Measurements from ENCODE around the gene GPATCH2. TPM values are rescaled to one million over a fixed set of nuclear protein-coding genes. Genes with fewer than 3 reads are reported as not detected.

The GPATCH2 gene
- total and polyA plus RNA-seq, 2 donors = 6.5 to 16.9 TPM

GRCh38 chr1:217456261-217456660 lies 174.6 kb downstream of the GPATCH2 start:
- no peaks in the 10 kb centered on the region for H3K4me1 ChIP-seq (ENCODE audit: control insufficient read depth in 2 of 2, insufficient read depth in 2 of 2, low read length in 2 of 2)
- H3K36me3 ChIP-seq (ENCODE audit: control insufficient read depth in 2 of 2, insufficient read depth in 2 of 2, low read length in 1 of 2) = no peaks in the 10 kb centered on the region
- no peaks in the 10 kb centered on the region for H3K9me3 ChIP-seq (ENCODE audit: control insufficient read depth in 2 of 2, insufficient read depth in 1 of 2, low read length in 1 of 2)
- H3K4me3 ChIP-seq (ENCODE audit: low read length in 2 of 2) = no peak overlapping the region
- H3K27ac ChIP-seq (ENCODE audit: low read depth in 1 of 2, low read length in 1 of 2) = no peak overlapping the region
- no peak for DNase-seq (ENCODE audit: low read depth in 6 of 9, low spot score in 9 of 9)
- H3K27me3 ChIP-seq (ENCODE audit: control insufficient read depth in 2 of 2, insufficient read depth in 1 of 2, low read length in 1 of 2) = no peaks in the 10 kb centered on the region
- WGBS = 98% methylated on average over 2 of the region's 2 CpGs

GRCh38 chr1:217453816-217454215 lies 177.1 kb downstream of the GPATCH2 start:
- DNase-seq (ENCODE audit: low read depth in 6 of 9, low spot score in 9 of 9) = no peak
- H3K4me1 ChIP-seq (ENCODE audit: control insufficient read depth in 2 of 2, insufficient read depth in 2 of 2, low read length in 2 of 2) = no peaks in the 10 kb centered on the region
- WGBS = 86% methylated on average over 4 of the region's 4 CpGs
- no peaks in the 10 kb centered on the region for H3K27me3 ChIP-seq (ENCODE audit: control insufficient read depth in 2 of 2, insufficient read depth in 1 of 2, low read length in 1 of 2)
- H3K9me3 ChIP-seq (ENCODE audit: control insufficient read depth in 2 of 2, insufficient read depth in 1 of 2, low read length in 1 of 2) = no peaks in the 10 kb centered on the region
- no peak overlapping the region for H3K27ac ChIP-seq (ENCODE audit: low read depth in 1 of 2, low read length in 1 of 2)
- no peak overlapping the region for H3K4me3 ChIP-seq (ENCODE audit: low read length in 2 of 2)
- H3K36me3 ChIP-seq (ENCODE audit: control insufficient read depth in 2 of 2, insufficient read depth in 2 of 2, low read length in 1 of 2) = no peaks in the 10 kb centered on the region

- DNase-seq (ENCODE audit: low read depth in 6 of 9, low spot score in 9 of 9) = no peak
- no peaks in the 10 kb centered on the region for H3K36me3 ChIP-seq (ENCODE audit: control insufficient read depth in 2 of 2, insufficient read depth in 2 of 2, low read length in 1 of 2)
- H3K4me3 ChIP-seq (ENCODE audit: low read length in 2 of 2) = no peak overlapping the region
- WGBS = 98% methylated on average over 6 of the region's 6 CpGs
- no peaks in the 10 kb centered on the region for H3K4me1 ChIP-seq (ENCODE audit: control insufficient read depth in 2 of 2, insufficient read depth in 2 of 2, low read length in 2 of 2)
- H3K9me3 ChIP-seq (ENCODE audit: control insufficient read depth in 2 of 2, insufficient read depth in 1 of 2, low read length in 1 of 2) = no peaks in the 10 kb centered on the region
- no peak overlapping the region for H3K27ac ChIP-seq (ENCODE audit: low read depth in 1 of 2, low read length in 1 of 2)
- H3K27me3 ChIP-seq (ENCODE audit: control insufficient read depth in 2 of 2, insufficient read depth in 1 of 2, low read length in 1 of 2) = no peaks in the 10 kb centered on the region
Measured at GRCh38 chr1:217449370-217449769, 181.5 kb downstream of the GPATCH2 start.

- no peaks in the 10 kb centered on the region for H3K4me1 ChIP-seq (ENCODE audit: control insufficient read depth in 2 of 2, insufficient read depth in 2 of 2, low read length in 2 of 2)
- H3K36me3 ChIP-seq (ENCODE audit: control insufficient read depth in 2 of 2, insufficient read depth in 2 of 2, low read length in 1 of 2) = no peaks in the 10 kb centered on the region
- no peaks in the 10 kb centered on the region for H3K27me3 ChIP-seq (ENCODE audit: control insufficient read depth in 2 of 2, insufficient read depth in 1 of 2, low read length in 1 of 2)
- no peaks in the 10 kb centered on the region for H3K9me3 ChIP-seq (ENCODE audit: control insufficient read depth in 2 of 2, insufficient read depth in 1 of 2, low read length in 1 of 2)
- no peak overlapping the region for H3K27ac ChIP-seq (ENCODE audit: low read depth in 1 of 2, low read length in 1 of 2)
- 96% methylated on average over 2 of the region's 2 CpGs for WGBS
- no peak for DNase-seq (ENCODE audit: low read depth in 6 of 9, low spot score in 9 of 9)
- no peak overlapping the region for H3K4me3 ChIP-seq (ENCODE audit: low read length in 2 of 2)
Measured at GRCh38 chr1:217443845-217444244, 187.0 kb downstream of the GPATCH2 start.

GRCh38 chr1:217437376-217437775 lies 193.5 kb downstream of the GPATCH2 start:
- Histone ChIP-seq H3K4me3 (ENCODE audit: low read length in 2 of 2) (no peak overlapping the region), H3K9me3 (ENCODE audit: control insufficient read depth in 2 of 2, insufficient read depth in 1 of 2, low read length in 1 of 2) (no peaks in the 10 kb centered on the region), H3K4me1 (ENCODE audit: control insufficient read depth in 2 of 2, insufficient read depth in 2 of 2, low read length in 2 of 2) (no peaks in the 10 kb centered on the region), H3K36me3 (ENCODE audit: control insufficient read depth in 2 of 2, insufficient read depth in 2 of 2, low read length in 1 of 2) (no peaks in the 10 kb centered on the region), H3K27me3 (ENCODE audit: control insufficient read depth in 2 of 2, insufficient read depth in 1 of 2, low read length in 1 of 2) (no peaks in the 10 kb centered on the region), H3K27ac (ENCODE audit: low read depth in 1 of 2, low read length in 1 of 2) (no peak overlapping the region)
- no peak for DNase-seq (ENCODE audit: low read depth in 6 of 9, low spot score in 9 of 9)
- 96% methylated on average over 3 of the region's 3 CpGs for WGBS

- no peaks in the 10 kb centered on the region for H3K9me3 ChIP-seq (ENCODE audit: control insufficient read depth in 2 of 2, insufficient read depth in 1 of 2, low read length in 1 of 2)
- H3K4me1 ChIP-seq (ENCODE audit: control insufficient read depth in 2 of 2, insufficient read depth in 2 of 2, low read length in 2 of 2) = no peaks in the 10 kb centered on the region
- H3K27me3 ChIP-seq (ENCODE audit: control insufficient read depth in 2 of 2, insufficient read depth in 1 of 2, low read length in 1 of 2) = no peaks in the 10 kb centered on the region
- H3K27ac ChIP-seq (ENCODE audit: low read depth in 1 of 2, low read length in 1 of 2) = no peak overlapping the region
- no peaks in the 10 kb centered on the region for H3K36me3 ChIP-seq (ENCODE audit: control insufficient read depth in 2 of 2, insufficient read depth in 2 of 2, low read length in 1 of 2)
- 96% methylated on average over 4 of the region's 4 CpGs for WGBS
- H3K4me3 ChIP-seq (ENCODE audit: low read length in 2 of 2) = no peak overlapping the region
- DNase-seq (ENCODE audit: low read depth in 6 of 9, low spot score in 9 of 9) = no peak
Measured at GRCh38 chr1:217435204-217435603, 195.7 kb downstream of the GPATCH2 start.

- H3K27ac ChIP-seq (ENCODE audit: low read depth in 1 of 2, low read length in 1 of 2) = no peak overlapping the region
- H3K4me1 ChIP-seq (ENCODE audit: control insufficient read depth in 2 of 2, insufficient read depth in 2 of 2, low read length in 2 of 2) = no peaks in the 10 kb centered on the region
- no peaks in the 10 kb centered on the region for H3K27me3 ChIP-seq (ENCODE audit: control insufficient read depth in 2 of 2, insufficient read depth in 1 of 2, low read length in 1 of 2)
- DNase-seq (ENCODE audit: low read depth in 6 of 9, low spot score in 9 of 9) = no peak
- H3K4me3 ChIP-seq (ENCODE audit: low read length in 2 of 2) = no peak overlapping the region
- no peaks in the 10 kb centered on the region for H3K36me3 ChIP-seq (ENCODE audit: control insufficient read depth in 2 of 2, insufficient read depth in 2 of 2, low read length in 1 of 2)
- WGBS = 98% methylated on average over 4 of the region's 4 CpGs
- H3K9me3 ChIP-seq (ENCODE audit: control insufficient read depth in 2 of 2, insufficient read depth in 1 of 2, low read length in 1 of 2) = no peaks in the 10 kb centered on the region
Measured at GRCh38 chr1:217433664-217434063, 197.2 kb downstream of the GPATCH2 start.

GRCh38 chr1:217432339-217432738 lies 198.6 kb downstream of the GPATCH2 start:
- Histone ChIP-seq H3K27me3 (ENCODE audit: control insufficient read depth in 2 of 2, insufficient read depth in 1 of 2, low read length in 1 of 2) (no peaks in the 10 kb centered on the region), H3K4me1 (ENCODE audit: control insufficient read depth in 2 of 2, insufficient read depth in 2 of 2, low read length in 2 of 2) (no peaks in the 10 kb centered on the region), H3K27ac (ENCODE audit: low read depth in 1 of 2, low read length in 1 of 2) (no peak overlapping the region), H3K9me3 (ENCODE audit: control insufficient read depth in 2 of 2, insufficient read depth in 1 of 2, low read length in 1 of 2) (no peaks in the 10 kb centered on the region), H3K36me3 (ENCODE audit: control insufficient read depth in 2 of 2, insufficient read depth in 2 of 2, low read length in 1 of 2) (no peaks in the 10 kb centered on the region), H3K4me3 (ENCODE audit: low read length in 2 of 2) (no peak overlapping the region)
- DNase-seq (ENCODE audit: low read depth in 6 of 9, low spot score in 9 of 9) = no peak

GRCh38 chr1:217431395-217431794 lies 199.5 kb downstream of the GPATCH2 start:
- 69% methylated on average over 2 of the region's 2 CpGs for WGBS

GRCh38 chr1:217425422-217425821 lies 205.5 kb downstream of the GPATCH2 start:
- Histone ChIP-seq H3K4me1 (ENCODE audit: control insufficient read depth in 2 of 2, insufficient read depth in 2 of 2, low read length in 2 of 2) (no peaks in the 10 kb centered on the region), H3K4me3 (ENCODE audit: low read length in 2 of 2) (no peak overlapping the region), H3K36me3 (ENCODE audit: control insufficient read depth in 2 of 2, insufficient read depth in 2 of 2, low read length in 1 of 2) (no peaks in the 10 kb centered on the region), H3K9me3 (ENCODE audit: control insufficient read depth in 2 of 2, insufficient read depth in 1 of 2, low read length in 1 of 2) (no peaks in the 10 kb centered on the region), H3K27ac (ENCODE audit: low read depth in 1 of 2, low read length in 1 of 2) (no peak overlapping the region), H3K27me3 (ENCODE audit: control insufficient read depth in 2 of 2, insufficient read depth in 1 of 2, low read length in 1 of 2) (no peaks in the 10 kb centered on the region)
- 87% methylated on average over 5 of the region's 5 CpGs for WGBS
- no peak for DNase-seq (ENCODE audit: low read depth in 6 of 9, low spot score in 9 of 9)

More at GRCh38 chr1:217431395-217431794, 199.5 kb downstream of the GPATCH2 start:
- Histone ChIP-seq H3K27ac (ENCODE audit: low read depth in 1 of 2, low read length in 1 of 2) (no peak overlapping the region), H3K9me3 (ENCODE audit: control insufficient read depth in 2 of 2, insufficient read depth in 1 of 2, low read length in 1 of 2) (no peaks in the 10 kb centered on the region), H3K4me3 (ENCODE audit: low read length in 2 of 2) (no peak overlapping the region), H3K4me1 (ENCODE audit: control insufficient read depth in 2 of 2, insufficient read depth in 2 of 2, low read length in 2 of 2) (no peaks in the 10 kb centered on the region), H3K36me3 (ENCODE audit: control insufficient read depth in 2 of 2, insufficient read depth in 2 of 2, low read length in 1 of 2) (no peaks in the 10 kb centered on the region), H3K27me3 (ENCODE audit: control insufficient read depth in 2 of 2, insufficient read depth in 1 of 2, low read length in 1 of 2) (no peaks in the 10 kb centered on the region)
- no peak for DNase-seq (ENCODE audit: low read depth in 6 of 9, low spot score in 9 of 9)

All from thymus (tissue), 11 donors.